Tibial nerve (tissue), 3 donors: ENCODE results near the gene SKA1.

Experiments
- CTCF ChIP-seq, 5 experiments: fragments of 200-600 bp in 3 of 5; fragments of 450-650 bp in 2 of 5; sonication (generic) in 3 of 5; IDR thresholded peaks; one replicate each; pipeline ENCODE4 v1.5.1; 2016 to 2019; ENCODE audit warnings: antibody characterized with exemption in 5 of 5, mild to moderate bottlenecking in 3 of 5, moderate library complexity in 2 of 5
- POLR2A ChIP-seq, 2 donors: fragments of 450-650 bp; IDR thresholded peaks; one replicate each; pipeline ENCODE4 v1.6.1; 2017; ENCODE audit warnings: antibody characterized with exemption in 2 of 2, mild to moderate bottlenecking in 2 of 2, moderate library complexity in 2 of 2

DNA sequence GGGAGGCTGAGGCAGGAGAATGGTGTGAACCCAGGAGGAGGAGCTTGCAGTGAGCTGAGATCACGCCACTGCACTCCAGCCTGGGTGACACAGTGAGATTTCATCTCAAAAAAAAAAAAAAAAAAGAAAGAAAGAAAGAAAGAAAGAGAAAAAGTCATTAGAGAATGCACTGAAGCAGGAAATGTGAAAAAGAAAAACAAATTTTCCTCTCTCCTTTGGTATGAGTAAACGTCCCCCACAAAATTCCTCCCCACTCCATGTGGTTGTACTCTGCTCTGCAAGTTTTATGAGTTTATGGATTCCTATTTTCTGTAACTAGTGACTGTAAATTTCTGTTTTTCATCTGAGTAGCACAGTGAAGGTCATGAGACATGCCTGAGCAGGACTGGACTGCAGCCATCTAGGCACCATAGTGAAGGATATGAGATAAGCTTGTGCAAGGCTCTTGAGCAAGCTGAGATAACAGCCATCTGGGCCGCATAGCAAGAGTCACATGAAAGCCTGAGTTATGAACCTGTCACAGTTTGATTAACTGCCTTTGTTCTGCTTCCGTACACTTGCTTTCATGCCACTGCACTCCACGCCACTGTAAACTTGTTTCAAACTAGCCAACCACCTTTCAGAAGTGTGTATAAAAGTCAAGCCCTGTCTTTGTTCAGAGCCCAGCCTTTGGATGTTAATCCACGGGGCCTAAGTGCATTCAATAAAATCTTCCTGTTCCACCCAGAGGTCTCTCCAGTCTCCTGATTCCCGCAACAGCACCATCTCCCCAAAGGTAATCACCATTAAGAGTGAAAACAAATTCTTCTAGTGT lies 50.2 kb downstream of the SKA1 start:
- TF ChIP-seq POLR2A (IDR thresholded peaks at IDR 0.05) (no peak), CTCF (IDR thresholded peaks at IDR 0.05) (no peak)
